B cell (primary cell): ENCODE results near the gene CCDC117. TPM values are rescaled to one million over a fixed set of nuclear protein-coding genes. Genes with fewer than 3 reads are reported as not detected.

Experiments used
- ATAC-seq: fragments of 200-7000 bp; cut with Tn5 transposase; one replicate; pipeline ENCODE4 v1.10.0; 2021; ENCODE audit warnings: low read depth, mild to moderate bottlenecking, moderate number of reproducible peaks, moderate library complexity
- CTCF ChIA-PET: fragments of 350-600 bp; sonication (Branson Sonifier 250); formaldehyde crosslinking; loops from one replicate; lab custom pipeline; 2021; ENCODE audit warnings: antibody characterized with exemption, inconsistent platforms; lab: Charles Lee
- POLR2A ChIA-PET: fragments of 350-600 bp; sonication (Branson Sonifier 250); formaldehyde crosslinking; loops from one replicate; lab custom pipeline; 2021; ENCODE audit warnings: antibody characterized with exemption; lab: Charles Lee
- DNase-seq: peaks from one replicate; pipeline ENCODE4 v3.0.0; 2013
- H2AFZ ChIP-seq: 2 replicates; pipeline ENCODE4 v1.6.1; 2012; ENCODE audit warnings: mild to moderate bottlenecking, low read depth, low read length; ENCODE audit not compliant: insufficient read depth, poor library complexity, severe bottlenecking
- H3K27ac ChIP-seq, 2 donors: 1 replicate in 1 of 2; 2 replicates in 1 of 2; pipeline ENCODE4 v1.5.1; 2012 to 2013; ENCODE audit warnings: low read length in 2 of 2, mild to moderate bottlenecking in 2 of 2, moderate library complexity in 1 of 2
- H3K27me3 ChIP-seq, 4 experiments: fragments of 200-600 bp in 1 of 4; sonication (generic) in 1 of 4; replicated peaks in 1 of 4; 1 replicate in 2 of 4; 2 replicates in 2 of 4; pipeline versions ENCODE4 v1.6.1 to v1.7.0; 2013 to 2016; ENCODE audit warnings: low read length in 3 of 4, mild to moderate bottlenecking in 2 of 4, mixed read lengths in 1 of 4, moderate library complexity in 1 of 4; ENCODE audit not compliant: insufficient read depth in 4 of 4, control insufficient read depth in 3 of 4; ENCODE audit errors: control extremely low read depth in 1 of 4
- H3K36me3 ChIP-seq, 2 experiments: replicated peaks in 1 of 2; 1 replicate in 1 of 2; 2 replicates in 1 of 2; pipeline versions ENCODE4 v1.6.1 to v1.7.1; 2013; ENCODE audit warnings: low read length in 1 of 2; ENCODE audit not compliant: insufficient read depth in 2 of 2, control insufficient read depth in 1 of 2; ENCODE audit errors: control extremely low read depth in 1 of 2, extremely low read depth in 1 of 2
- H3K4me1 ChIP-seq, 2 donors: fragments of 200-600 bp in 1 of 2; sonication (generic) in 1 of 2; 1 replicate in 1 of 2; 2 replicates in 1 of 2; pipeline versions ENCODE4 v1.5.1 to v1.6.1; 2013 to 2017; ENCODE audit warnings: low read length in 2 of 2; ENCODE audit not compliant: control insufficient read depth in 2 of 2, insufficient read depth in 2 of 2
- H3K4me2 ChIP-seq: replicated peaks from 2 replicates; pipeline ENCODE3; 2012; ENCODE audit warnings: mild to moderate bottlenecking, low read depth, low read length; ENCODE audit not compliant: poor library complexity, severe bottlenecking
- H3K4me3 ChIP-seq, 5 experiments: fragments of 200-600 bp in 1 of 5; sonication (generic) in 1 of 5; 1 replicate in 3 of 5; 2 replicates in 2 of 5; pipeline versions ENCODE4 v1.5.1 to v1.7.0; 2011 to 2016; ENCODE audit warnings: low read length in 4 of 5, mild to moderate bottlenecking in 4 of 5, low read depth in 2 of 5, control low read depth in 1 of 5, moderate library complexity in 1 of 5; ENCODE audit not compliant: insufficient read depth in 1 of 5; ENCODE audit errors: control extremely low read depth in 1 of 5, extremely low read depth in 1 of 5
- H3K79me2 ChIP-seq: fragments of 200-600 bp; sonication (generic); one replicate; pipeline ENCODE4 v1.6.0; 2016; ENCODE audit warnings: low read length; ENCODE audit not compliant: control insufficient read depth, insufficient read depth
- H3K9ac ChIP-seq: fragments of 200-600 bp; sonication (generic); 2 replicates; pipeline ENCODE4 v1.6.1; 2017; ENCODE audit warnings: mild to moderate bottlenecking, low read length, moderate library complexity
- H3K9me3 ChIP-seq, 3 donors: one replicate each; pipeline versions ENCODE4 v1.6.1 to v1.7.1; 2013; ENCODE audit warnings: low read length in 2 of 3; ENCODE audit not compliant: control insufficient read depth in 2 of 3, insufficient read depth in 1 of 3; ENCODE audit errors: control extremely low read depth in 1 of 3
- H4K20me1 ChIP-seq: 2 replicates; pipeline ENCODE4 v1.6.0; 2012; ENCODE audit warnings: mild to moderate bottlenecking, low read length; ENCODE audit not compliant: insufficient read depth, control insufficient read depth, poor library complexity, severe bottlenecking
- H3K27ac Mint-ChIP-seq: one replicate; pipeline ENCODE4 v1.8.0; 2021; ENCODE audit warnings: mixed read lengths
- H3K27me3 Mint-ChIP-seq: one replicate; pipeline ENCODE4 v1.8.0; 2021; ENCODE audit warnings: mixed read lengths
- H3K4me1 Mint-ChIP-seq: one replicate; pipeline ENCODE4 v1.8.0; 2021; ENCODE audit warnings: mixed read lengths
- H3K4me3 Mint-ChIP-seq: one replicate; pipeline ENCODE4 v1.8.0; 2021; ENCODE audit warnings: mixed read lengths
- H3K9me3 Mint-ChIP-seq: one replicate; pipeline ENCODE4 v1.8.0; 2022; ENCODE audit warnings: mixed read lengths; ENCODE audit not compliant: insufficient read depth
- CTCF ChIP-seq: fragments of 200-600 bp; IDR thresholded peaks from one replicate; pipeline ENCODE4 v1.8.0; 2022; ENCODE audit warnings: antibody characterized with exemption, mild to moderate bottlenecking
- EZH2 ChIP-seq: IDR thresholded peaks from 2 replicates; pipeline ENCODE4 v1.6.1; 2012; ENCODE audit warnings: borderline replicate concordance, low read depth, mild to moderate bottlenecking, moderate library complexity, low read length; ENCODE audit not compliant: insufficient read depth, poor library complexity, severe bottlenecking
- WGBS: methylation state at CpG from one replicate; pipeline ENCODE4 v1.1.5; 2013; ENCODE audit warnings: missing lambda C conversion rate; ENCODE audit not compliant: insufficient coverage; 5-methylcytosine and 5-hydroxymethylcytosine counted together
- intact Hi-C: fragments of 100-400 bp; cut with micrococcal nuclease; formaldehyde crosslinking; loops from one replicate; pipeline ENCODE4 v1.10.0; 2022
- polyA plus RNA-seq: library from polyadenylated mRNA; depleted of rRNA; stranded (reverse); fragments of >200 nt; gene quantifications from 2 replicates; pipeline ENCODE4 v1.2.3, GENCODE V29; 2012
- total RNA-seq, 2 donors: library from RNA; stranded (reverse); fragments of 120-200 nt in 1 of 2; gene quantifications; 1 replicate in 1 of 2; 2 replicates in 1 of 2; pipeline versions ENCODE4 v1.2.3 to v1.2.4, GENCODE V29; 2013 to 2022

CCDC117 gene
- total and polyA plus RNA-seq, 2 donors (not counting 1 experiment from before 2014, with no cell fraction given), result 7.7 to 25.6 TPM

- H3K79me2 ChIP-seq, result peaks cover 55% of the 10 kb centered on the region
- no peak for ATAC-seq
- WGBS, result 0% methylated on average over 6 of the region's 10 CpGs
- no peak for DNase-seq
- Mint-ChIP-seq H3K4me1 (peaks cover 19% of the 10 kb centered on the region), H3K27ac (peak overlapping the region; percentile 93), H3K27me3 (no peaks in the 10 kb centered on the region), H3K9me3 (no peaks in the 10 kb centered on the region), H3K4me3 (peak overlapping the region; percentile 94)
- no peaks in the 10 kb centered on the region for H3K9me3 ChIP-seq
- H3K4me1 ChIP-seq, result peaks cover 19 to 24% of the 10 kb centered on the region in 2 donors
- peak overlapping the region; percentile 87 for H3K4me2 ChIP-seq
- TF ChIP-seq CTCF (no peak), EZH2 (no peak)
- ChIA-PET CTCF (interaction anchor here (0.6 to 1.7 kb wide), 8 partner anchors 13 to 268 kb away, joined by 3 to 8 read pairs (median 3); no protein-coding TSS in a partner anchor), POLR2A (interaction anchor here (0.5 kb wide), 1 partner anchor 1516 kb away, joined by 3 read pairs; the partner anchor contains the start of gene CASTOR1)
- peak overlapping the region; percentile 68 to 93 (median 75) for H3K4me3 ChIP-seq
- H3K27me3 ChIP-seq, result no peaks in the 10 kb centered on the region
- H3K36me3 ChIP-seq, result peaks cover 3 to 26% of the 10 kb centered on the region in 2 experiments
- H4K20me1 ChIP-seq, result peaks cover 49% of the 10 kb centered on the region
- intact Hi-C loops, result no loop called here
- peak overlapping the region; percentile 80 to 95 for H3K27ac ChIP-seq
- peak overlapping the region; percentile 78 for H3K9ac ChIP-seq
- peak overlapping the region; percentile 75 for H2AFZ ChIP-seq
Measured at GRCh38 chr22:28773461-28773867, 969 bp downstream of the CCDC117 start.

- Histone ChIP-seq H3K79me2 (peaks cover 63% of the 10 kb centered on the region), H3K4me2 (peak overlapping the region; percentile 87), H3K36me3 (peaks cover 4 to 30% of the 10 kb centered on the region in 2 experiments), H3K4me3 (no peak overlapping the region), H3K4me1 (peaks cover 19 to 24% of the 10 kb centered on the region in 2 donors), H3K27me3 (no peaks in the 10 kb centered on the region), H4K20me1 (peaks cover 58% of the 10 kb centered on the region), H3K9me3 (no peaks in the 10 kb centered on the region), H3K27ac (peak overlapping the region in 1 of 2 donors; percentile 41), H2AFZ (no peak overlapping the region), H3K9ac (no peak overlapping the region)
- DNase-seq, result no peak
- no CpG with 5 or more reads among the region's 1 CpG for WGBS
- Mint-ChIP-seq H3K27ac (peak overlapping the region; percentile 20), H3K27me3 (no peaks in the 10 kb centered on the region), H3K9me3 (no peaks in the 10 kb centered on the region), H3K4me1 (peaks cover 19% of the 10 kb centered on the region), H3K4me3 (peak overlapping the region; percentile 60)
- POLR2A ChIA-PET, result interaction anchor here (0.7 kb wide), 1 partner anchor 9 kb away, joined by 3 read pairs; no protein-coding TSS in a partner anchor
- intact Hi-C loops, result no loop called here
- TF ChIP-seq CTCF, result no peak
- TF ChIP-seq EZH2, result no peak
- ATAC-seq, result no peak
- CTCF ChIA-PET, result interaction anchor here (0.8 kb wide), 1 partner anchor 22 kb away, joined by 3 read pairs; no protein-coding TSS in a partner anchor
Measured at GRCh38 chr22:28774378-28774777, 1.9 kb downstream of the CCDC117 start.
